HEK293 (cell line): ENCODE results near the gene NFAT5.
"Not testable (repeated sequence)": the region's sequence is repeated elsewhere in the genome, so short reads cannot be mapped to it uniquely, and the experiment has no call there.

Experiments
- CTCF ChIA-PET: fragments of 350-600 bp; formaldehyde crosslinking; extraction: SDS; loops from one replicate; lab custom pipeline; 2021; ENCODE audit warnings: antibody characterized with exemption; lab: Yijun Ruan, JAX
- POLR2A ChIA-PET: fragments of 300-600 bp; formaldehyde crosslinking; extraction: SDS; loops from one replicate; lab custom pipeline; 2020; ENCODE audit warnings: antibody characterized with exemption, inconsistent platforms; lab: Yijun Ruan, JAX
- H3K27ac ChIP-seq: fragments of 200-500 bp; sonication (Bioruptor generic); 2 replicates; pipeline ENCODE4 v1.5.1; 2014; ENCODE audit warnings: low read depth, low read length, control low read depth, inconsistent platforms; ENCODE audit errors: extremely low read depth
- H3K36me3 ChIP-seq, 2 experiments: fragments of 200-500 bp in 1 of 2; sonication (Bioruptor generic) in 1 of 2; 1 replicate in 1 of 2; 2 replicates in 1 of 2; pipeline ENCODE4 v1.5.1; 2014 to 2017; ENCODE audit warnings: inconsistent platforms in 2 of 2, low read length in 2 of 2; ENCODE audit not compliant: control insufficient read depth in 2 of 2, insufficient read depth in 1 of 2
- H3K4me1 ChIP-seq: fragments of 200-500 bp; sonication (Bioruptor generic); 2 replicates; pipeline ENCODE4 v1.5.1; 2014; ENCODE audit warnings: mild to moderate bottlenecking, low read length, inconsistent platforms; ENCODE audit not compliant: control insufficient read depth, insufficient read depth
- H3K4me3 ChIP-seq: 2 replicates; pipeline ENCODE4 v1.5.1; 2011; ENCODE audit warnings: low read depth, mild to moderate bottlenecking, control low read depth, low read length, moderate library complexity
- H3K9me3 ChIP-seq: fragments of 200-500 bp; sonication (Bioruptor generic); 2 replicates; pipeline ENCODE4 v1.5.1; 2014; ENCODE audit warnings: low read depth, low read length, inconsistent platforms; ENCODE audit not compliant: control insufficient read depth, insufficient read depth
- PRDM4 ChIP-seq: fragments of 450-650 bp; formaldehyde crosslinking; IDR thresholded peaks from 2 replicates; pipeline ENCODE4 v1.5.1; 2017; ENCODE audit warnings: missing biosample characterization, missing genetic modification characterization
- WT1 ChIP-seq: fragments of 450-650 bp; formaldehyde crosslinking; IDR thresholded peaks from 2 replicates; pipeline ENCODE4 v1.5.1; 2016; ENCODE audit warnings: missing biosample characterization, missing genetic modification characterization
- ZNF169 ChIP-seq: fragments of 450-650 bp; formaldehyde crosslinking; IDR thresholded peaks from 2 replicates; pipeline ENCODE4 v1.5.1; 2016; ENCODE audit warnings: missing biosample characterization, missing genetic modification characterization
- ZNF2 ChIP-seq: fragments of 450-650 bp; formaldehyde crosslinking; IDR thresholded peaks from 2 replicates; pipeline ENCODE4 v1.5.1; 2016; ENCODE audit warnings: missing biosample characterization, missing genetic modification characterization
- ZNF23 ChIP-seq: fragments of 450-650 bp; formaldehyde crosslinking; IDR thresholded peaks from 2 replicates; pipeline ENCODE4 v1.5.1; 2016; ENCODE audit warnings: missing biosample characterization, missing genetic modification characterization, borderline replicate concordance
- ZNF24 ChIP-seq: fragments of 450-650 bp; formaldehyde crosslinking; IDR thresholded peaks from 2 replicates; pipeline ENCODE4 v1.5.1; 2016; ENCODE audit warnings: missing biosample characterization, missing genetic modification characterization
- ZNF391 ChIP-seq: fragments of 450-650 bp; formaldehyde crosslinking; IDR thresholded peaks from 2 replicates; pipeline ENCODE4 v1.5.1; 2016; ENCODE audit warnings: low read depth, missing biosample characterization, missing genetic modification characterization, borderline replicate concordance
- ZNF488 ChIP-seq: fragments of 450-650 bp; formaldehyde crosslinking; IDR thresholded peaks from 2 replicates; pipeline ENCODE4 v1.5.1; 2016; ENCODE audit warnings: missing biosample characterization, missing genetic modification characterization
- ZNF513 ChIP-seq: fragments of 450-650 bp; IDR thresholded peaks from 2 replicates; pipeline ENCODE4 v1.5.1; 2018; ENCODE audit warnings: missing biosample characterization, missing genetic modification characterization
- ZNF585B ChIP-seq: fragments of 450-650 bp; formaldehyde crosslinking; IDR thresholded peaks from 2 replicates; pipeline ENCODE4 v1.5.1; 2016; ENCODE audit warnings: missing biosample characterization, missing genetic modification characterization
- ZNF639 ChIP-seq: fragments of 450-650 bp; formaldehyde crosslinking; IDR thresholded peaks from 2 replicates; pipeline ENCODE4 v1.5.1; 2016; ENCODE audit warnings: missing biosample characterization, missing genetic modification characterization
- ZNF660 ChIP-seq: fragments of 450-650 bp; IDR thresholded peaks from 2 replicates; pipeline ENCODE4 v1.5.1; 2018; ENCODE audit warnings: missing biosample characterization, mild to moderate bottlenecking, missing genetic modification characterization
- ZNF707 ChIP-seq: fragments of 450-650 bp; formaldehyde crosslinking; IDR thresholded peaks from 2 replicates; pipeline ENCODE4 v1.5.1; 2016; ENCODE audit warnings: missing biosample characterization, missing genetic modification characterization

NFAT5 gene

GRCh38 chr16:69636563-69637146 lies 70.9 kb downstream of the NFAT5 start:
- H3K9me3 ChIP-seq, H3K4me1 ChIP-seq, H3K4me3 ChIP-seq, H3K27ac ChIP-seq, POLR2A ChIA-PET, CTCF ChIA-PET: not testable (repeated sequence)
- H3K36me3 ChIP-seq, result peaks cover 13 to 21% of the 10 kb centered on the region in 2 experiments; a peak in 2 of 3 replicates
- peak; percentile 92 for TF ChIP-seq ZNF585B

GRCh38 chr16:69637206-69637865 lies 71.6 kb downstream of the NFAT5 start:
- CTCF ChIA-PET, H3K9me3 ChIP-seq, H3K4me3 ChIP-seq, H3K27ac ChIP-seq, H3K4me1 ChIP-seq, POLR2A ChIA-PET: not testable (repeated sequence)
- H3K36me3 ChIP-seq, result peaks cover 13 to 20% of the 10 kb centered on the region in 2 experiments; a peak in 2 of 3 replicates
- peak; percentile 97 for TF ChIP-seq ZNF707

GRCh38 chr16:69643997-69644396 lies 78.2 kb downstream of the NFAT5 start:
- H3K4me1 ChIP-seq, POLR2A ChIA-PET, H3K9me3 ChIP-seq, H3K27ac ChIP-seq, CTCF ChIA-PET, H3K4me3 ChIP-seq, H3K36me3 ChIP-seq: not testable (repeated sequence)

- CTCF ChIA-PET, result no interaction called here
- TF ChIP-seq ZNF391 (tag by site-specific recombination) (no peak), ZNF2 (no peak), ZNF169 (tag by site-specific recombination) (no peak)
- peaks cover 9% of the 10 kb centered on the region in 2 experiments for H3K36me3 ChIP-seq
- H3K27ac ChIP-seq, result no peak overlapping the region
- POLR2A ChIA-PET, result no interaction called here
- H3K4me1 ChIP-seq, result no peaks in the 10 kb centered on the region
- H3K9me3 ChIP-seq, result no peaks in the 10 kb centered on the region
- H3K4me3 ChIP-seq, result no peak overlapping the region
Measured at GRCh38 chr16:69644790-69645189, 79.0 kb downstream of the NFAT5 start.

GRCh38 chr16:69647020-69647419 lies 81.3 kb downstream of the NFAT5 start:
- Histone ChIP-seq H3K27ac (no peak overlapping the region), H3K9me3 (no peaks in the 10 kb centered on the region), H3K4me1 (no peaks in the 10 kb centered on the region), H3K36me3 (peaks cover 10 to 19% of the 10 kb centered on the region in 2 experiments), H3K4me3 (no peak overlapping the region)
- CTCF ChIA-PET, result interaction anchor here (0.6 to 1.7 kb wide), 2 partner anchors 106 to 107 kb away, joined by 4 to 5 read pairs; no protein-coding TSS in a partner anchor
- POLR2A ChIA-PET, result no interaction called here
- TF ChIP-seq ZNF513 (tag by site-specific recombination), result 0 out of 2 replicates have a peak, but pooled peaks have one; percentile 34
- TF ChIP-seq ZNF660 (tag by site-specific recombination), result no peak

GRCh38 chr16:69651217-69651616 lies 85.5 kb downstream of the NFAT5 start:
- H3K4me1 ChIP-seq, result no peaks in the 10 kb centered on the region
- no peak overlapping the region for H3K4me3 ChIP-seq
- no peak overlapping the region for H3K27ac ChIP-seq
- peaks cover 18 to 53% of the 10 kb centered on the region in 2 experiments for H3K36me3 ChIP-seq
- no peaks in the 10 kb centered on the region for H3K9me3 ChIP-seq
- ChIA-PET CTCF (interaction anchor here (0.6 to 1.5 kb wide), 2 partner anchors 12 to 86 kb away, joined by 4 to 5 read pairs; partner anchors contain the start of gene NFAT5), POLR2A (no interaction called here)
- TF ChIP-seq ZNF488 (tag by site-specific recombination) (no peak), ZNF24 (tag by site-specific recombination) (no peak), WT1 (tag by site-specific recombination) (no peak), ZNF23 (tag by site-specific recombination) (no peak), PRDM4 (tag by site-specific recombination) (no peak), ZNF639 (tag by site-specific recombination) (no peak)
